SU-DHL-6 (cell line): ENCODE data around the gene PALLD.
"Not testable (repeated sequence)": the region's sequence is repeated elsewhere in the genome, so short reads cannot be mapped to it uniquely, and the experiment has no call there.

Source experiments
- H2AFZ ChIP-seq: fragments of 200-600 bp; sonication (generic); 2 replicates; pipeline ENCODE4 v1.6.1; 2014; ENCODE audit warnings: low read depth, mild to moderate bottlenecking, moderate library complexity, mixed read lengths, antibody characterized with exemption, low read length; ENCODE audit not compliant: severe bottlenecking
- H3F3A ChIP-seq: fragments of 200-600 bp; shearing (Covaris generic); 2 replicates; pipeline ENCODE4 v1.6.0; 2016; ENCODE audit warnings: antibody characterized with exemption, mild to moderate bottlenecking; ENCODE audit not compliant: insufficient read depth
- H3K27ac ChIP-seq: fragments of 200-600 bp; sonication (generic); 2 replicates; pipeline ENCODE4 v1.5.1; 2016; ENCODE audit warnings: low read depth, mild to moderate bottlenecking, low read length, moderate library complexity, mixed read lengths
- H3K27me3 ChIP-seq: fragments of 200-600 bp; sonication (generic), shearing (Covaris generic); 2 replicates; pipeline ENCODE4 v1.6.0; 2014; ENCODE audit warnings: mild to moderate bottlenecking, low read length
- H3K36me3 ChIP-seq: fragments of 200-600 bp; sonication (generic); 2 replicates; pipeline ENCODE4 v1.6.1; 2014; ENCODE audit warnings: mild to moderate bottlenecking, low read length, mixed read lengths
- H3K4me2 ChIP-seq: fragments of 300-600, 200-600 bp; shearing (Covaris generic), sonication (generic); 2 replicates; pipeline ENCODE4 v1.6.0; 2014; ENCODE audit warnings: low read length, low read depth, mild to moderate bottlenecking; ENCODE audit not compliant: poor library complexity, severe bottlenecking
- H3K4me3 ChIP-seq: fragments of 200-600 bp; sonication (generic); 2 replicates; pipeline ENCODE4 v1.5.1; 2014; ENCODE audit warnings: antibody characterized with exemption, low read length, mild to moderate bottlenecking, mixed read lengths; ENCODE audit not compliant: insufficient read depth, poor library complexity, severe bottlenecking
- H3K79me2 ChIP-seq: fragments of 200-600 bp; sonication (generic); 2 replicates; pipeline ENCODE4 v1.6.1; 2014; ENCODE audit warnings: mild to moderate bottlenecking, low read length, moderate library complexity; ENCODE audit not compliant: insufficient read depth
- H3K9ac ChIP-seq: fragments of 200-600 bp; sonication (generic); 2 replicates; pipeline ENCODE4 v1.7.0; 2014; ENCODE audit warnings: mild to moderate bottlenecking, low read length
- H3K9me2 ChIP-seq: fragments of 200-600 bp; sonication (generic); replicated peaks from 2 replicates; pipeline ENCODE4 v1.6.1; 2014; ENCODE audit warnings: low read length; ENCODE audit not compliant: insufficient read depth
- H3K9me3 ChIP-seq: fragments of 200-600 bp; sonication (generic); 2 replicates; pipeline ENCODE4 v1.6.1; 2014; ENCODE audit warnings: low read length, mixed read lengths; ENCODE audit not compliant: insufficient read depth
- H4K20me1 ChIP-seq: fragments of 200-600 bp; sonication (generic); 2 replicates; pipeline ENCODE4 v1.6.1; 2014; ENCODE audit warnings: low read depth, mild to moderate bottlenecking, antibody characterized with exemption, low read length, moderate library complexity, mixed read lengths
- EZH2phosphoT487 ChIP-seq: fragments of 200-600 bp; sonication (generic), shearing (Covaris generic); conservative IDR thresholded peaks from 2 replicates; pipeline ENCODE4 v1.6.1; 2018; ENCODE audit warnings: mild to moderate bottlenecking, antibody characterized with exemption, low read length, moderate library complexity, mixed read lengths
- TF ChIP-seq, protein P1 (sequence below): fragments of 200-600 bp; sonication (generic); IDR thresholded peaks from one replicate; pipeline ENCODE4 v1.5.1; 2017; ENCODE audit warnings: antibody characterized with exemption, mild to moderate bottlenecking, low read length, moderate library complexity; ENCODE audit not compliant: insufficient read depth, poor library complexity, severe bottlenecking

PALLD gene

DNA sequence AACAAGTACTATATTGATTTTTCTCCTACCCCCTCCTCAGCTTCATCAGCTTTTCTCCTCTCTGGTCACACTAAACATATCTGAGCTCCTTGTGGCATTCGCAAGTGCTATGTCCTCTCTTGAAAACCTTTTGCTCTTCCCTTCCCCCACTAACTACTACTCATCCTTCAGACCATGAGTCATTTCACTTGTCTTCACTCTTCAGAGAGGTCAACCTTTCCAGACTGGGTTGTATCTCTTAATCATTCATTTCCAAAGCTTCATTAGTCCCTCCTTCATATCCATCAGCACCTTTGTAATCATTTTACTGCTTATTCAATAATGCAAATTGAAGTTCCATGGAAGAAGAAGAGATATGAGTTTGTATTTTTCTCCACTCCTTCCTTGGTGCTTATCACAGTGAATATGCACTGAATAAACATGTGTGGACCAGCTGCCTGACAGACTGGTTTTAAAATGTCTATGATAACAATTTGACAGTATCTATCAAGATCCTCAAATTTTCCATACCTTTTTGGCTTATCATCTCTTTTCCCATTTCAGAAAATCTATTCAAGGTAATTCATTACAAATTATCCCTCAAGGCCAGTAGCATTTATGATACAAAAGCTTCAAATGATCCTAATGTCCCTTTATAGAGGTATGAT, 45.0 kb upstream of the PALLD start:
- no peak overlapping the region for H3K27ac ChIP-seq
- H4K20me1 ChIP-seq = no peaks in the 10 kb centered on the region

DNA sequence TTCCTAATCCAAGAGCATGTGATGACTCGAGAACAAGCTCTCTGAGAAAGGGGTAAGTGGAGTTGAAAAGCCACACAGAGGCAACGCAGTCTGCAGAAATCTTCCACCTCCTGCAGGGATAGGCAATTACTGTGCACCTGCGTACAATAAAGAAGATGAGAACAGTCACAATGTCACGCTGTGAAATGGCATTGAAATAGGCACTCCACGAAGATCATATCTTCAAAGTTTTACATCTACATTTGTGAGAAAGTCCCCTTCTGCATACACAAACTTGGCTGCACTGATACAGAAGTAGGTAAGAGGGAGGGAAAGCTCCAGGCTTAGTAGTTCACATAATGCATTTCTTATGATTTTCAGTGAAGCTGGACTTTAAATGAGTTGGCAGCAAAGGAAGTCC, 43.7 kb upstream of the PALLD start:
- Histone ChIP-seq H3K4me2 (no peak overlapping the region), H3K27ac (no peak overlapping the region), H2AFZ (no peak overlapping the region), H3F3A (no peaks in the 10 kb centered on the region), H4K20me1 (no peaks in the 10 kb centered on the region), H3K9me3 (no peaks in the 10 kb centered on the region), H3K9me2 (no peaks in the 10 kb centered on the region), H3K4me3 (no peak overlapping the region), H3K36me3 (no peaks in the 10 kb centered on the region), H3K27me3 (no peaks in the 10 kb centered on the region), H3K9ac (no peak overlapping the region), H3K79me2 (no peaks in the 10 kb centered on the region)
- TF ChIP-seq, protein P1, sequence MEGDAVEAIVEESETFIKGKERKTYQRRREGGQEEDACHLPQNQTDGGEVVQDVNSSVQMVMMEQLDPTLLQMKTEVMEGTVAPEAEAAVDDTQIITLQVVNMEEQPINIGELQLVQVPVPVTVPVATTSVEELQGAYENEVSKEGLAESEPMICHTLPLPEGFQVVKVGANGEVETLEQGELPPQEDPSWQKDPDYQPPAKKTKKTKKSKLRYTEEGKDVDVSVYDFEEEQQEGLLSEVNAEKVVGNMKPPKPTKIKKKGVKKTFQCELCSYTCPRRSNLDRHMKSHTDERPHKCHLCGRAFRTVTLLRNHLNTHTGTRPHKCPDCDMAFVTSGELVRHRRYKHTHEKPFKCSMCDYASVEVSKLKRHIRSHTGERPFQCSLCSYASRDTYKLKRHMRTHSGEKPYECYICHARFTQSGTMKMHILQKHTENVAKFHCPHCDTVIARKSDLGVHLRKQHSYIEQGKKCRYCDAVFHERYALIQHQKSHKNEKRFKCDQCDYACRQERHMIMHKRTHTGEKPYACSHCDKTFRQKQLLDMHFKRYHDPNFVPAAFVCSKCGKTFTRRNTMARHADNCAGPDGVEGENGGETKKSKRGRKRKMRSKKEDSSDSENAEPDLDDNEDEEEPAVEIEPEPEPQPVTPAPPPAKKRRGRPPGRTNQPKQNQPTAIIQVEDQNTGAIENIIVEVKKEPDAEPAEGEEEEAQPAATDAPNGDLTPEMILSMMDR = no peak
- no peak for TF ChIP-seq EZH2phosphoT487

More for the DNA sequence above, 45.0 kb upstream of the PALLD start:
- H3K36me3 ChIP-seq = no peaks in the 10 kb centered on the region
- no peak overlapping the region for H3K4me2 ChIP-seq
- H3K9me3 ChIP-seq = no peaks in the 10 kb centered on the region
- H3K27me3 ChIP-seq = no peaks in the 10 kb centered on the region
- no peak overlapping the region for H3K4me3 ChIP-seq
- H3K9me2 ChIP-seq = no peaks in the 10 kb centered on the region
- TF ChIP-seq, protein P1 = no peak
- no peak for TF ChIP-seq EZH2phosphoT487
- no peaks in the 10 kb centered on the region for H3F3A ChIP-seq
- H3K79me2 ChIP-seq = no peaks in the 10 kb centered on the region
- no peak overlapping the region for H2AFZ ChIP-seq
- H3K9ac ChIP-seq = no peak overlapping the region

DNA sequence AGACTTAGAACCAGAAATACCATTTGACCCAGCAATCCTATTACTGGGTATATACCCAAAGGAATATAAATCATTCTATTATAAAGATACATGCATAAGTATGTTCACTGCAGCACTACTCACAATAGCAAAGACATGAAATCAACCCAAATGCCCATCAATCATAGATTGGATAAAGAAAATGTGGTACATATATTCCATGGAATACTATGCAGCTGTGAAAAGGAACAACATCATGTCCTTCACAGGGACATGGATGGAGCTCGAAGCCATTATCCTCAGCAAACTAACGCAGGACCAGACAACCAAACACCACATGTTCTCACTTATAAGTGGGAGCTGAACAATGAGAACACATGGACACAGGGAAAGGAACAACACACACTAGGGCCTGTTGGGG, 38.6 kb upstream of the PALLD start:
- not testable (repeated sequence) for H3F3A ChIP-seq, H3K79me2 ChIP-seq, H3K4me2 ChIP-seq, H3K27ac ChIP-seq, H3K27me3 ChIP-seq, H3K4me3 ChIP-seq, H3K9me2 ChIP-seq, H3K36me3 ChIP-seq, H2AFZ ChIP-seq, H4K20me1 ChIP-seq, H3K9ac ChIP-seq, H3K9me3 ChIP-seq

DNA sequence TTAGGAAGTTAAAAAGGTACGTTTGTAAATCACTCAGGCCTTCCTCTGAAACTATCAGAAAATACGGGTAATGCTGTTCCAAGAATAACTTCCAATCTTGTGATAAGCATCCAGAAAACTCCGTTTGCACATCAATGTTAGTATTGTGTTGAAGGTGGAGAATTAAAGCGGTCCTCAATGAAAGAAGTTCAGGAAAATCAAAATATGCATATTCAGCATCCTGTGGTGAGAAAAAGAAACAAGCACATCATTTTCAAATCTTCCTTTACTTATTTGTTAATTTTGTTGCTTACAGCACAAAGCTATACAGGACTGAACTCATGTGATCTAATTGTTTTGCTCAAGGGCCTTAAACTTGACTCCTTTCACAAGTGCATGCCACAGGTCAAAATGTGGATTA, 35.0 kb upstream of the PALLD start:
- H3K4me2 ChIP-seq = no peak overlapping the region
- TF ChIP-seq, protein P1 = no peak
- TF ChIP-seq EZH2phosphoT487 = no peak
- no peak overlapping the region for H2AFZ ChIP-seq
- no peaks in the 10 kb centered on the region for H3K36me3 ChIP-seq
- no peak overlapping the region for H3K27ac ChIP-seq
- H3K27me3 ChIP-seq = no peaks in the 10 kb centered on the region
- H3F3A ChIP-seq = no peaks in the 10 kb centered on the region
- no peaks in the 10 kb centered on the region for H4K20me1 ChIP-seq
- H3K4me3 ChIP-seq = no peak overlapping the region
- no peaks in the 10 kb centered on the region for H3K79me2 ChIP-seq
- H3K9me3 ChIP-seq = no peaks in the 10 kb centered on the region
- H3K9me2 ChIP-seq = no peaks in the 10 kb centered on the region
- no peak overlapping the region for H3K9ac ChIP-seq
